Testis (tissue), 2 donors: Measurements from ENCODE around the gene TYRP1.

ENCODE experiments used
- CTCF ChIP-seq, 3 experiments: fragments of 450-650 bp in 2 of 3; fragments of 200-600 bp in 1 of 3; sonication (generic) in 1 of 3; IDR thresholded peaks; one replicate each; pipeline ENCODE4 v1.5.1; 2016 to 2019; ENCODE audit warnings: antibody characterized with exemption in 3 of 3, mild to moderate bottlenecking in 2 of 3, moderate library complexity in 1 of 3
- POLR2A ChIP-seq: fragments of 450-650 bp; IDR thresholded peaks from one replicate; pipeline ENCODE4 v1.6.1; 2017; ENCODE audit warnings: antibody characterized with exemption, mild to moderate bottlenecking, moderate library complexity

DNA sequence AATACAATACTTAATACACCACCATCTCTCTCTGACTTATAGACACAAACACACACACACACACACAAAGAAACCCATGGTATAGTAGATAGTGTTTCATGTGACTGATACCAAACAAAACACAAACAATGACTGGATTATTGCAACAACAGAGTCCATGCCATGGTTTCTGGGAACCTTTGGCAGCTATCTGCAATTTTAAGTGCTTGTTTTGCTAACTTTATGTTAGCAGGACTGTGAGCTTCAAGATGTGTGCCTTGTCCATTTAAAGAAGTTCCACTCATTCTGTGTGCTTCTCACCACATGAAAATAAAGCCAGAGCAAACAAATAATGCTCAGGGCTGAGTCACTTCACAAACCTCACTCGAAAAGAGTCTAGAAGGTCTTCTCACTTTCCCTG lies 66.6 kb downstream of the TYRP1 start:
- TF ChIP-seq CTCF (IDR thresholded peaks at IDR 0.05) = no peak
- TF ChIP-seq POLR2A = no peak
